Activated CD4-positive, alpha-beta T cell treated with anti-CD3 and anti-CD28 coated beads for 24 hours (primary cell): ENCODE results near the gene CACNA1C.

Experiments used
- DNase-seq, 2 donors: peaks; one replicate each; pipeline ENCODE4 v3.0.0-alpha.2; 2020; ENCODE audit warnings: low read depth in 2 of 2

CACNA1C gene

DNA sequence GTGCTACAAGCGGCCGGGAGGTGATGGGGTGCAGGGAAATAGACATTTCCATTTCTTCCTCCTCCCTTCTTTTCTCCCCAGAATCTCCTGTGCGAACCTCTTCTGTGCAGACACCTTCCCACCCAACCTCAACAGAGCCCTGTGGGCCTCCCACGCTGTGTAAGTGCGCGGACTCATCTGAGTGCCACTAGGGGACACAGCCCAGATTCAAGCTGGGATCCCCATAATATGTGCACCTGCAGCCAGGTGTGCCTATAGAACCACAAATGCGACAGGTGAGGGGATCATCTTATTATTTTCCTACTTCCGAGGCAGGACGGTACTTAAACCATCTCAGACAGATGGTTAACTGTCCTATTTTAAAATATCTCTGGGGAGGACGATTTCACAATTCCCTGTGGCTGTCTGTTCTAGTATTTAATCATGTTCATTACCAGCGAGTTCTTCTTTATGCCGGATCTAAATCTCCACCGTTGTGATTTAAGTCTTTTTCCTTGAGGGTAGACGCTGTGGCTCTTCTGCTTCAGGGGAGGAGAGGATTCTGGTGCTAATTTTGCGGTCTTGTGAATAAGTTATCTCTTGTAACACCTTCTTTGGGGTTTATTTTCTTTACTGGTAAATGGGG, 17.2 kb upstream of the CACNA1C start:
- DNase-seq, result no peak

DNA sequence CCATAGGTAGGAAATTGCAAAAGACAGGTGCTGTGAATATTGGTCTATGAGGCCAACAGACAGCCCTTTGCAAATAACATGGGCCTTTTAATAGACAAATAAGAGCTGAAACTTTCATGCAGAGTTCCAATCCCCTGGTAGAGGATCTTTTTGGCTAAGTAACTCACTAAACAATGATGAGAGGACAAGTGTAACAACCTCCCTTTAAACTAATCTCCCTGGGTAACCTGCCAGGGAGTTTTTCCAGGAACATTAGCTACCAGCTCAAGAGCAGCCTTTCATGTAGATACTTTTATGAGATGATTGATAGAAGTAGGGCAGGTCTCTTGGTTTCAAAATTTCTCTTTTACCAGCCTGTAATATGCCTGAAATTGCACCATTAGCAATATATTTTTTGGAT, 13.8 kb upstream of the CACNA1C start:
- DNase-seq, result no peak

DNA sequence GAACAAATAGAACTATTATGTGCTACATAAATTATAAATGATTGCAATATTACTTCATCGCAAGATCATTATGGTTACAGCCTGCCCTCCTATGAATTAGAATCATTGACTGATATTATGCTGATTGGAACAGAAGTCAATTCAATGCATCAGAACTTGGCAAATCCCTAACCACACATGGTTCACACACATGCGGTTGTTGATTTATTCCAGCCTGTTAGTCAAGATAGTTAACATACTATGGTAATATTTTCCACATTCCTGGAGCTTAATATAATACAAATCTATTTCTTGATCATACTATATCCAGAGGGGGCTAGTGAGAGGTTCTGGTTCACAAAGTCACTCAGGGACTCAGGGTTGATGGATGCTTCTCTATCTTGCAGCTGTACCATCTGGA, 9.7 kb upstream of the CACNA1C start:
- DNase-seq, result no peak

DNA sequence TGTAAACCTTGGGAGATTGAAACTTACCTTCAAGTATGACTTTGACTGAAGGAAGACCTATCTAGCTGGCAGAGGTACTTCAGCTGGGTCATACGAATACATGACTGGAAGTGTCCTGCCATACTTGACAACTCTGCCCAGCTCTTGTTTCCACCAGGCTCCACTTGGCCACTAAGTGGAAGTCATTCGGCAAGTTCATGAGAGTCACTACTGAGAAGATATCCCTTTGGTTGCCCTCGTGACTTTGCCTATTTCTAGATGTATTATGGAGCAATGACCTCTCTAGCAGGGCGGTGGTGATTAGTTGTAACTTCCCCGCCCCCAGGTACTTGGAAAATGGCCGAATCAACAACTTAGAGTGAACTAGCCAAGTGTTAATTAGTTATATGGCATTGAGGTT, 8.6 kb upstream of the CACNA1C start:
- no peak for DNase-seq

GRCh38 chr12:2046957-2047356, 5.8 kb upstream of the CACNA1C start:
- no peak for DNase-seq

GRCh38 chr12:2047752-2048151, 5.0 kb upstream of the CACNA1C start:
- no peak for DNase-seq

DNA sequence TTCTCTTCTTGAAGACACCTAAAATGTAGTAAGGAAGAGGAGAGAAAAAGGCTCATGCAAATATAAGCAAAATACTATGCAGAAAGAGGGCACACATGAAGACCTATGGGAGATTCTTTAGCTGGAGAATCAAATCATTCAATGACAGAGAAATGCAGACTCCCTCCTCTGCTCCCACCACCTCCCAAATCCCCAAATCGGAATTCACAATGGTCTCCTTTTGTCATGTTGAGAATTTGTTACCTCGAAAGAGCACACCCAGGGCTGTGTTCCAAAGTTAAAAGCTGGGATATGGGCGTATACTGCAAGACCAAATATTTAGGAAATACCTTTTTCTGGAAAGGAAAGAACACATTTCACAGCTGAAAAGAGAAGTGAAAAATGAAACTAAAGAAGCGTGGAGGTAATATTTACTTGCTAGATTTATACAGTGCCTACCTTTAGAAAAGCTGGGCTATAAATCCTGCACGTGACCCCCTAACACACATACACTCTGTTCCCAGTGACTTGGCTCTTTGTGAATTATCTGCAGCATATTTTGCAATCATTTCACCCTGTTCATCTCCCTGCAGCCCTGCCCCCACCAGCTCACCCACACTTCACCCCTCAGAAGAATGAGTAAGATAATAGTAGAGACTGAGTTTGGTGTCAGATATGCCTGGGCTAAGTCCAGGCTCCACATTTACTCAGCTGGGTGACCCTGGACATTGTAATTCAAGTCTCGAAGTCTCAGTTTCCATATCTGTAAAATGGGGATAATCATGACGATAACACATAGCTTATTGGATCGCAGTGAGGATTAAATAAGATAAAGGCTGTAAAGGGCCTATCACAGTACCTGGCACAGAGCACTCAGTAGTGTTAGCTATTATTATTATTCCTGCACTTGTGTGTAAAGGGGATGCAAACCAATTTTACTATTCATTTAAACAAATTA, 2.9 kb upstream of the CACNA1C start:
- DNase-seq, result no peak

- DNase-seq, result no peak
Observed at GRCh38 chr12:2051700-2052621, 826 bp upstream of the CACNA1C start.

DNA sequence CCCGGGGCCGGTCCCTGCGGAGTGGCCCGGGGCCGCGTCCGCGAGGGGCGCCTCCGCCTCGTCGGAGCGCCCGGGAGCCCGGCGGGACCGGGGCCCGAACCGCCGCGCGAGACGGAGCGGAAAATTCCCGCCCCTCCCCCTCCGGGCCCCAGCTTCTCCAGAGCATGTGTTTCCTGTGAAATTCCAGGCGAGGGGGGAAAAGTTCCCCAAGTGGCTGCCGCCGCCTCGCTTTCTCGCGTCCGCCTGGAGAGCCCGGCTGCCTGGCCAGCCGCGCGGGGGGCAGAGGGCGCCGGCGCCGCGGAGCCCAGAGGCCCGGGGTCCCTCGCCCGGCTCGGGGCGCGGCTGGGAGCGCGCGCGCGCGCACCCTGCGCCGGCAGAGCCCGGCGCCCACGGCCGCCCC, 904 bp downstream of the CACNA1C start:
- DNase-seq, result no peak

GRCh38 chr12:2054091-2055018, 1.6 kb downstream of the CACNA1C start:
- DNase-seq, result no peak

GRCh38 chr12:2057041-2057794, 4.4 kb downstream of the CACNA1C start:
- no peak for DNase-seq

- DNase-seq, result no peak
Observed at GRCh38 chr12:2057795-2058408, 5.1 kb downstream of the CACNA1C start.

DNA sequence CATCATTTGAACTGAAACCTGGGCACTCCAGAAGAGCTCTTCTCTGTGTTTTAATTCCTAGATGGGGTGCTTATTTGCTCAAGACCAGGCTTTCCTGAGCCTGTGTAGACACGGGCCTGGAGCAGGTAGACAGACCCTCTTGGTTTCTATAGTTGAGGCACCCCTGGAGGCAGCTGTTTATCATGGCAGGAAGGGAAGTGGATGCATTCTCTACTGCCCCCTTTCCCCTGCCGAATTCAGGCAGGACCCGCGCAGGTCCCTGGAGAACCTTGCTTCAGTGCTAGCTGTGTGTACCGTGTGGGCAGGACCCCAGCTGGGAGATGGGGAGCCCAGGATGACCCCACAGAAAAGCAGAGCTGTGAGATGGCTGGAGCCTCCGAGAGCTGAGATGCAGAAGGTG, 6.0 kb downstream of the CACNA1C start:
- no peak for DNase-seq

- no peak for DNase-seq
Observed at GRCh38 chr12:2061402-2061801, 8.6 kb downstream of the CACNA1C start.

GRCh38 chr12:2064071-2064507, 11.3 kb downstream of the CACNA1C start:
- no peak for DNase-seq

GRCh38 chr12:2068653-2069052, 15.9 kb downstream of the CACNA1C start:
- DNase-seq, result no peak

DNA sequence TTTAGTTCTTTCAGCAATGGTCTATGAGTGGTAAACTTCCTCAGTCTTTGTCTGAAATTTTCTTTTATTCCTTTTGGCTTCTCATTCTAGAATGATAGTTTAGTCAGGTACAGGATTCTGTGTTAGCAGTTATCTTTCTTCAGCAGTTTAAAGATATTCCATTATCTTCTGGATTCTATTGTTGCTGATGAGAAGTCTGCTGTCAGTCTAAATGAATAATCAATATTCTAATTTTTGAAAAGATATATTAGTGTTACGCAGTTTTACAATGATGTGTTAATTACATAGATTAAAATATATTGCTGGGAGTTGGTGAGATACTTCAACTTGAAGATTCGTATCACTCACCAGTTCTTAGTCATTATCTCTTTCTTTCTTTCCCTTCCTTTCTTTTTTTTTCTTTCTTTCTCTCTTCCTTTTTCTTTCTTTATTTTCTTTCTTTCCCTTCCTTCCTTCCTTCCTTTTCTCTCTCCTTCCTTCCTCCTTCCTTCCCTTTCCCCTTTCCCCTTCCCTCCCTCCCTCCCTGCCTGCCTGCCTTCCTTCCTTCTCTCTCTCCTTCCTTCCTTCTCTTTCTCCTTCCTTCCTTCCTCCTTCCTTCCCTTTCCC, 17.8 kb downstream of the CACNA1C start:
- DNase-seq, result no peak

DNA sequence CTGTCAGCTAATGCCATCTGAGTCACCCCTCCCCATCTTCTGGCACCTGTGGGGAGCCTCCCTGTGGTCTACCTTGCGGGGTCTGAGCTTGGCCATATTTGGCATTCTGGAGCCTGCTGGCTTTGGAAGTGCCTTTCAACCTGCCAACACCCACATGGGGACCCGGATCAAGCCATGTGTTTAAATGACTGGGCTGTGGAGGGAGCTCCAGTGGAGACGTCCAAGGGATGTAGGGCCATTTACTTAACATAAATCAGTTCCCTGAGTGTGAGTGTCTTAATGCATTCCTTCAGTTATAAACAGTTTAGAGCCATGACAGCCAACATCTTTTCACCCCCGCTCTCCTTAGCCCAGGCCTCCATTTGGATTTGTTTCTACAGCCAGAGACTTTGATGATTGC, 22.0 kb downstream of the CACNA1C start:
- DNase-seq, result no peak

- no peak for DNase-seq
Observed at GRCh38 chr12:2075508-2076195, 22.9 kb downstream of the CACNA1C start.
